OCI-LY1 (cell line): ENCODE measurements around the gene ORM2.

Experiments used
- H2AFZ ChIP-seq: fragments of 200-600 bp; sonication (generic), shearing (Covaris generic); 2 replicates; pipeline ENCODE4 v1.6.0; 2014; ENCODE audit warnings: antibody characterized with exemption, mild to moderate bottlenecking, low read length
- H3F3A ChIP-seq: fragments of 200-600 bp; sonication (generic), shearing (Covaris generic); 2 replicates; pipeline ENCODE4 v1.6.0; 2014; ENCODE audit warnings: mild to moderate bottlenecking, antibody characterized with exemption, low read length, moderate library complexity; ENCODE audit not compliant: insufficient read depth
- H3K27ac ChIP-seq: fragments of 200-600 bp; sonication (generic); 2 replicates; pipeline ENCODE4 v1.5.1; 2014; ENCODE audit warnings: low read length, mixed run types, mild to moderate bottlenecking, low read depth; ENCODE audit not compliant: poor library complexity, severe bottlenecking
- H3K27me3 ChIP-seq: fragments of 200-600 bp; sonication (generic); 2 replicates; pipeline ENCODE4 v1.6.0; 2014; ENCODE audit warnings: antibody characterized with exemption, mild to moderate bottlenecking, low read length, moderate library complexity; ENCODE audit not compliant: insufficient read depth
- H3K36me3 ChIP-seq: fragments of 200-600 bp; sonication (generic); 2 replicates; pipeline ENCODE4 v1.6.1; 2014; ENCODE audit warnings: mild to moderate bottlenecking, antibody characterized with exemption, low read length, moderate library complexity, mixed read lengths; ENCODE audit not compliant: insufficient read depth
- H3K4me1 ChIP-seq: fragments of 200-600 bp; sonication (generic); 2 replicates; pipeline ENCODE4 v1.5.1; 2014; ENCODE audit warnings: mild to moderate bottlenecking, low read length, moderate library complexity; ENCODE audit not compliant: insufficient read depth, severe bottlenecking
- H3K4me2 ChIP-seq: fragments of 200-600 bp; sonication (generic), shearing (Covaris generic); 2 replicates; pipeline ENCODE4 v1.6.1; 2014; ENCODE audit warnings: low read length
- H3K4me3 ChIP-seq: fragments of 200-600 bp; sonication (generic); 2 replicates; pipeline ENCODE4 v1.5.1; 2014; ENCODE audit warnings: low read length, low read depth, mild to moderate bottlenecking, mixed read lengths; ENCODE audit not compliant: poor library complexity, severe bottlenecking
- H3K79me2 ChIP-seq: fragments of 200-600 bp; shearing (Covaris generic); 2 replicates; pipeline ENCODE4 v1.6.1; 2016; ENCODE audit warnings: mixed run types, low read length, mixed read lengths; ENCODE audit not compliant: insufficient read depth
- H3K9ac ChIP-seq: fragments of 200-600 bp; sonication (generic), shearing (Covaris generic); 2 replicates; pipeline ENCODE4 v1.6.1; 2014; ENCODE audit warnings: mild to moderate bottlenecking, low read length, mixed read lengths
- H3K9me2 ChIP-seq: fragments of 200-600 bp; sonication (generic), shearing (Covaris generic); 2 replicates; pipeline ENCODE4 v1.6.1; 2014; ENCODE audit warnings: low read depth, mild to moderate bottlenecking, low read length, mixed read lengths
- H3K9me3 ChIP-seq: fragments of 200-600 bp; shearing (Covaris generic); 2 replicates; pipeline ENCODE4 v1.6.1; 2014; ENCODE audit warnings: low read length, mixed read lengths
- H4K20me1 ChIP-seq: fragments of 200-600 bp; sonication (generic), shearing (Covaris generic); 2 replicates; pipeline ENCODE4 v1.6.0; 2016; ENCODE audit warnings: mild to moderate bottlenecking, low read length; ENCODE audit not compliant: insufficient read depth
- EZH2 ChIP-seq: fragments of 200-600 bp; sonication (generic), shearing (Covaris generic); IDR thresholded peaks from 2 replicates; pipeline ENCODE4 v1.8.0; 2017; ENCODE audit warnings: borderline replicate concordance, mixed run types, mild to moderate bottlenecking, antibody characterized with exemption, low read length, moderate library complexity, mixed read lengths
- TF ChIP-seq, protein P1 (sequence below): fragments of 200-600 bp; sonication (generic), shearing (Covaris generic); IDR thresholded peaks from 2 replicates; pipeline ENCODE4 v1.5.1; 2017; ENCODE audit warnings: mild to moderate bottlenecking, antibody characterized with exemption, low read length, moderate library complexity, mixed read lengths

ORM2 gene

GRCh38 chr9:114348261-114348905, 18.7 kb downstream of the ORM2 start:
- Histone ChIP-seq H3F3A (no peaks in the 10 kb centered on the region), H3K36me3 (peaks cover 92% of the 10 kb centered on the region), H3K4me1 (peaks cover 19% of the 10 kb centered on the region), H4K20me1 (no peaks in the 10 kb centered on the region), H3K4me2 (no peak overlapping the region), H3K9me2 (no peaks in the 10 kb centered on the region), H3K9me3 (no peaks in the 10 kb centered on the region), H2AFZ (no peak overlapping the region), H3K27ac (peak overlapping the region; percentile 46), H3K27me3 (no peaks in the 10 kb centered on the region), H3K79me2 (no peaks in the 10 kb centered on the region), H3K4me3 (no peak overlapping the region), H3K9ac (no peak overlapping the region; the same call in 1 of the 2 replicates)
- TF ChIP-seq, protein P1, sequence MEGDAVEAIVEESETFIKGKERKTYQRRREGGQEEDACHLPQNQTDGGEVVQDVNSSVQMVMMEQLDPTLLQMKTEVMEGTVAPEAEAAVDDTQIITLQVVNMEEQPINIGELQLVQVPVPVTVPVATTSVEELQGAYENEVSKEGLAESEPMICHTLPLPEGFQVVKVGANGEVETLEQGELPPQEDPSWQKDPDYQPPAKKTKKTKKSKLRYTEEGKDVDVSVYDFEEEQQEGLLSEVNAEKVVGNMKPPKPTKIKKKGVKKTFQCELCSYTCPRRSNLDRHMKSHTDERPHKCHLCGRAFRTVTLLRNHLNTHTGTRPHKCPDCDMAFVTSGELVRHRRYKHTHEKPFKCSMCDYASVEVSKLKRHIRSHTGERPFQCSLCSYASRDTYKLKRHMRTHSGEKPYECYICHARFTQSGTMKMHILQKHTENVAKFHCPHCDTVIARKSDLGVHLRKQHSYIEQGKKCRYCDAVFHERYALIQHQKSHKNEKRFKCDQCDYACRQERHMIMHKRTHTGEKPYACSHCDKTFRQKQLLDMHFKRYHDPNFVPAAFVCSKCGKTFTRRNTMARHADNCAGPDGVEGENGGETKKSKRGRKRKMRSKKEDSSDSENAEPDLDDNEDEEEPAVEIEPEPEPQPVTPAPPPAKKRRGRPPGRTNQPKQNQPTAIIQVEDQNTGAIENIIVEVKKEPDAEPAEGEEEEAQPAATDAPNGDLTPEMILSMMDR = no peak

GRCh38 chr9:114348906-114349482, 19.3 kb downstream of the ORM2 start:
- Histone ChIP-seq H3K9me2 (no peaks in the 10 kb centered on the region), H3K4me1 (peaks cover 19% of the 10 kb centered on the region), H3K9ac (peak overlapping the region; percentile 19; the same call in 1 of the 2 replicates), H3K9me3 (no peaks in the 10 kb centered on the region), H3K79me2 (no peaks in the 10 kb centered on the region), H3K4me3 (no peak overlapping the region), H3K4me2 (no peak overlapping the region; the same call in 1 of the 2 replicates), H3K27me3 (no peaks in the 10 kb centered on the region), H4K20me1 (no peaks in the 10 kb centered on the region), H3K36me3 (peaks cover 91% of the 10 kb centered on the region), H2AFZ (no peak overlapping the region), H3F3A (no peaks in the 10 kb centered on the region), H3K27ac (peak overlapping the region; percentile 46)
- TF ChIP-seq, protein P1 = no peak
- TF ChIP-seq EZH2 = no peak

GRCh38 chr9:114349713-114350480, 20.2 kb downstream of the ORM2 start:
- peak overlapping the region; percentile 46 for H3K27ac ChIP-seq
- H3K36me3 ChIP-seq = peaks cover 87% of the 10 kb centered on the region
- H2AFZ ChIP-seq = no peak overlapping the region
- H3K79me2 ChIP-seq = no peaks in the 10 kb centered on the region
- no peaks in the 10 kb centered on the region for H3K9me3 ChIP-seq
- peak overlapping the region; percentile 19; the same call in 1 of the 2 replicates for H3K9ac ChIP-seq
- peaks cover 19% of the 10 kb centered on the region for H3K4me1 ChIP-seq
- H3F3A ChIP-seq = no peaks in the 10 kb centered on the region
- H3K27me3 ChIP-seq = no peaks in the 10 kb centered on the region
- no peaks in the 10 kb centered on the region for H3K9me2 ChIP-seq
- no peak overlapping the region; the same call in 1 of the 2 replicates for H3K4me2 ChIP-seq
- no peak for TF ChIP-seq EZH2
- TF ChIP-seq, protein P1 = no peak
- H4K20me1 ChIP-seq = no peaks in the 10 kb centered on the region
- no peak overlapping the region for H3K4me3 ChIP-seq
